Calu3 (cell line): ENCODE data around the gene C4BPA. TPM values are rescaled to one million over a fixed set of nuclear protein-coding genes. Genes with fewer than 3 reads are reported as not detected.

Experiments used
- BruUV-seq: library from RNA; stranded (reverse); fragments of 400-500 nt; replicated peaks from 2 replicates; lab custom pipeline; 2021; lab: Mats Ljungman, UMichigan
- CTCF ChIA-PET: fragments of 300-600 bp; sonication (Branson Sonifier 250); formaldehyde crosslinking; loops from one replicate; lab custom pipeline; 2022; ENCODE audit warnings: antibody characterized with exemption; lab: Charles Lee
- DNase-seq: peaks from one replicate; pipeline ENCODE4 v3.0.0; 2022
- H3K27ac Mint-ChIP-seq: one replicate; pipeline ENCODE4 v1.8.0; 2022; ENCODE audit warnings: mixed read lengths; ENCODE audit not compliant: unreplicated experiment
- H3K27me3 Mint-ChIP-seq: one replicate; pipeline ENCODE4 v1.8.0; 2022; ENCODE audit warnings: mixed read lengths; ENCODE audit not compliant: unreplicated experiment
- H3K36me3 Mint-ChIP-seq: one replicate; pipeline ENCODE4 v1.8.0; 2022; ENCODE audit warnings: mild to moderate bottlenecking, moderate library complexity, mixed read lengths; ENCODE audit not compliant: insufficient read depth, unreplicated experiment
- H3K4me1 Mint-ChIP-seq: one replicate; pipeline ENCODE4 v1.8.0; 2022; ENCODE audit warnings: mild to moderate bottlenecking, low read depth, mixed read lengths; ENCODE audit not compliant: unreplicated experiment
- H3K4me3 Mint-ChIP-seq: one replicate; pipeline ENCODE4 v1.8.0; 2022; ENCODE audit warnings: mild to moderate bottlenecking, low read depth, moderate library complexity, mixed read lengths; ENCODE audit not compliant: unreplicated experiment
- H3K9me3 Mint-ChIP-seq: one replicate; pipeline ENCODE4 v1.8.0; 2022; ENCODE audit warnings: low read depth, mixed read lengths; ENCODE audit not compliant: unreplicated experiment
- CTCF ChIP-seq: fragments of 200-600 bp; IDR thresholded peaks from one replicate; pipeline ENCODE4 v1.8.0; 2022; ENCODE audit warnings: antibody characterized with exemption; ENCODE audit not compliant: unreplicated experiment
- intact Hi-C: fragments of 100-400 bp; cut with micrococcal nuclease; formaldehyde crosslinking; loops from one replicate; pipeline ENCODE4 v1.10.0; 2022; ENCODE audit not compliant: unreplicated experiment
- total RNA-seq: library from RNA; stranded (reverse); gene quantifications from 2 replicates; pipeline ENCODE4 v1.2.3, GENCODE V29; 2022

The C4BPA gene
- total RNA-seq, 1 experiment from 2014 or later, result 1.0 TPM

GRCh38 chr1:207155028-207155427, 51.0 kb downstream of the C4BPA start:
- CTCF ChIA-PET, result interaction anchor here (1.1 kb wide), 1 partner anchor 70 kb away, joined by 3 read pairs; no protein-coding TSS in a partner anchor
- no peaks in the 10 kb centered on the region for H3K27me3 Mint-ChIP-seq

GRCh38 chr1:207156095-207156494, 52.1 kb downstream of the C4BPA start:
- Mint-ChIP-seq H3K9me3 (peaks cover 3% of the 10 kb centered on the region), H3K36me3 (no peaks in the 10 kb centered on the region), H3K4me3 (no peak overlapping the region), H3K4me1 (no peaks in the 10 kb centered on the region), H3K27me3 (no peaks in the 10 kb centered on the region), H3K27ac (no peak overlapping the region)
- no peak for TF ChIP-seq CTCF
- no TSS peak for BruUV-seq
- CTCF ChIA-PET, result no interaction called here
- intact Hi-C loops, result loop anchor here (5.0 kb wide), 1 partner anchor 64 kb away; no protein-coding TSS in a partner anchor
- DNase-seq, result no peak

More at GRCh38 chr1:207155028-207155427, 51.0 kb downstream of the C4BPA start:
- intact Hi-C loops, result loop anchor here (5.0 kb wide), 1 partner anchor 63 kb away; no protein-coding TSS in a partner anchor
- no peak for TF ChIP-seq CTCF
- H3K27ac Mint-ChIP-seq, result no peak overlapping the region
- H3K36me3 Mint-ChIP-seq, result no peaks in the 10 kb centered on the region
- no peaks in the 10 kb centered on the region for H3K4me1 Mint-ChIP-seq
- DNase-seq, result no peak
- no peak overlapping the region for H3K4me3 Mint-ChIP-seq
- BruUV-seq, result no TSS peak
- H3K9me3 Mint-ChIP-seq, result peaks cover 4% of the 10 kb centered on the region

GRCh38 chr1:207156826-207157225, 52.8 kb downstream of the C4BPA start:
- H3K4me3 Mint-ChIP-seq, result no peak overlapping the region
- TF ChIP-seq CTCF, result no peak
- H3K27ac Mint-ChIP-seq, result no peak overlapping the region
- no TSS peak for BruUV-seq
- no peak for DNase-seq
- H3K4me1 Mint-ChIP-seq, result no peaks in the 10 kb centered on the region
- no peaks in the 10 kb centered on the region for H3K27me3 Mint-ChIP-seq
- CTCF ChIA-PET, result no interaction called here
- no peaks in the 10 kb centered on the region for H3K36me3 Mint-ChIP-seq
- no peaks in the 10 kb centered on the region for H3K9me3 Mint-ChIP-seq
- intact Hi-C loops, result loop anchor here (5.0 kb wide), 1 partner anchor 65 kb away; no protein-coding TSS in a partner anchor

- CTCF ChIA-PET, result no interaction called here
- Mint-ChIP-seq H3K27me3 (no peaks in the 10 kb centered on the region), H3K4me1 (no peaks in the 10 kb centered on the region), H3K9me3 (peaks cover 5% of the 10 kb centered on the region), H3K4me3 (no peak overlapping the region), H3K27ac (no peak overlapping the region), H3K36me3 (no peaks in the 10 kb centered on the region)
- no peak for DNase-seq
- intact Hi-C loops, result no loop called here
- BruUV-seq, result no TSS peak
- no peak for TF ChIP-seq CTCF
These were observed 60.1 kb downstream of the C4BPA start for GRCh38 chr1:207164086-207164485.
